Mesenteric fat pad (tissue), 1 donor: ENCODE results near the gene IRX5. TPM values are rescaled to one million over a fixed set of nuclear protein-coding genes. Genes with fewer than 3 reads are reported as not detected.
A peak's percentile ranks its signal among the peaks of the same experiment; 100 is the strongest.

ENCODE experiments used
- DNase-seq: peaks from one replicate; pipeline ENCODE4 v3.0.0-alpha.2; 2020; ENCODE audit warnings: low spot score
- long read RNA-seq: library from polyadenylated mRNA; unstranded; transcript quantifications from one replicate; pipeline ENCODE4 v2.0.0, GENCODE V29; 2020
- total RNA-seq: library from RNA; stranded (reverse); fragmentation: NEBNext Ultra II Directional; extraction: Animal tissue kit (Norgen Biotek cat#: 25700); gene quantifications from one replicate; pipeline ENCODE4 v1.2.1, GENCODE V29; 2021
- donor health status: DM: yes; HTN: yes; CAD: no.

The IRX5 gene
- total RNA-seq: not detected
- long read RNA-seq: 0 reads

DNA sequence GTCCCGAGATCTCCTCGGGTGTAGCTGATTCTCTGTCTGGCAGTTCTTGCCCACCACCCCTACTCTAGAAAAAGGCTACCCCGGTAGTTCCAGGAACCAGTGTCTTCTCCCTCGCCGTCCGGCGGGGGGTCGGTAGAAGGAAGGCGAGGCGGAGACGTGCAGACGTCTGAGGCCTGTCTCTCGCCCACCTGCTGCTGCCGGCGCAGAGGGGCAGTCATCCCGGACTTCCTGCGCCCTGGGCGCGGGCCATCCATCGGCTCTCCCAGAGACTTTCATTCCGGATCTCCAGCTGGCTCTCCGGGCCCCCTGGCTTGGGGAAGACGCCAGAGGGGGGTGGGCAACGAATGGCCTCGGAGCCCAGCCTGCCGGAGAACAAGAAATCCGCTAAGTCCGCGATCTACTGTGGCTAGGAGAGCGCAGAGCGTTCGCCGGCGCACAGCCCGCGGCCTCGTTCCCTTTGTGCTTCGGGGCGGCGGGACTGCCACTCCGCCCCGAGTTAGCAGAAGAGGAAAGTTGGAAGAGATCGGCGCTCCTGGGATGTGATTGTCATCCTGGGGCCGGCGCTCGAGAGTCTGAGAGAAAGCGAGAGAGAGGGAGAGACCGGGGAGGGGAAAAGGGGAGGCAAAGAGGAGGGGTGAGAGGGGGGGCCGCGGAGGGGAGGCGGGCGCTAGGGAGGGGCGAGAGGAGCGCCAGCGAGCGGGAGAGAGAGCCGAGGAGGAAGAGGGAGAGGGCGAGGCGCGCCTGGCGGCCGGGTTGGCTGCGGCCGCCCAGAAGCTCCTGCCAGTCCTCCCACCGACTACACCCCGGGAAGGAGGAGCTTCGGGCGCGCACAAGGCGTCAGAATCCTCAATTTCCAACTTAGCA is at the start of gene IRX5:
TSS of gene IRX5 (plus strand) at position 861 of the 864 bp plus-strand sequence. CDS start 334 bp downstream, outside the sequence.
- no peak for DNase-seq

DNA sequence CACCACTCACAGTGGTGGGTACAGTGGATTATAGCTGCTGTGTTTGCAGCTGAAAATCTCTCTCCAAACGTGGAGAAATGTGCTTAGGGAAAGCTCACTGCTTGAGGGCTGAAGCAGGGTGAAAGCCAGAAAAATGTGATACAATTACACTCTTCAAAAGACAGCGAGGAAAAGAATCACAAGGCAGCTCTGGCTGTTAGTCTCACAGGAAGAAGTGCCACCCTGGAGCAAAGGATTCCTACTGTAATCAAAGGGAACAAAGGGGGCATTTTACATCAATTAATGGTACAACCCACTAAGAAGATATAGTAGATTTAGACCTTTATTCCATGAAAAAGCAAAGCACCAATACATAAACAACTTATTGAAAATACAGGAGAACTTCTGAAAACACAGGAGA is 48.1 kb upstream of the IRX5 start:
- no peak for DNase-seq

DNA sequence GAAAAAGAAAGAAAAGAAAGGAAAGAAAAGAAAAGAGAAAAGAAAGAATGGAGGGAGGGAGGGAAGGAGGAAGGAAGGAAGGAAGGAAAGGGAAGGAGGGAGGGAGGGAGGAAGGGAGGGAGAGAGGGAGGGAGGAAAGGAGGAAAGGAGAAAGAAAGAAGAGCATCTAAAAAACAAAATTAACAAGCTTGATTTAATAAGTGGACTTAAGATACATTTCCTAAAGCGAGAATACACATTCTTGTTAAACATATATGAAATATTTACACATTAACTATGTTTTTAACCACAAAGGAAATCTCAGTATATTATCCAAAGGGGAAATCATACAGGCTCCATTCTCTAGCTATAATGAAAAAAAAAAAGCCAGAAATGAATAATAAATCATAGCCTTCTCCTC is 47.3 kb upstream of the IRX5 start:
- no peak for DNase-seq

- no peak for DNase-seq
Observed at GRCh38 chr16:54886078-54886477, 44.6 kb upstream of the IRX5 start.

- DNase-seq: no peak
Observed at GRCh38 chr16:54890381-54890780, 40.3 kb upstream of the IRX5 start.

DNA sequence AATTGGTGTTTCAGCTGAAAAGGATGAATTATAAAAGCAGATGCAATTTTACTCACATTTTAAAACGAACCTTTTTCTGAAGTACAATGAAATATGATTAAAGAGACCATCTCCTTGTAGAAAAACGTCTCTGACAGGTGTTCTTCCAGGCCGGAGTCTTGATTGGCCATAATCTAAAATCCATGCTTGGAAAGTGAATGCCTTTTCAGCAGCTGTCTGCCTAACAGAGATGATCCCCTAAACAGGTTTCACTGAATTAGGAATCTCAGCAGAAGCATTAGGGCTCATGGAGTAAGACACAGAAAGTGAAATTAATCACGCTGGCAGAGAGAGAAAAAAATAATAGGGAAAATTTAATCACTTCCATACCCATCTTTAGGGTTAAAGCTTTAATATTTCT is 39.3 kb upstream of the IRX5 start:
- DNase-seq: no peak

DNA sequence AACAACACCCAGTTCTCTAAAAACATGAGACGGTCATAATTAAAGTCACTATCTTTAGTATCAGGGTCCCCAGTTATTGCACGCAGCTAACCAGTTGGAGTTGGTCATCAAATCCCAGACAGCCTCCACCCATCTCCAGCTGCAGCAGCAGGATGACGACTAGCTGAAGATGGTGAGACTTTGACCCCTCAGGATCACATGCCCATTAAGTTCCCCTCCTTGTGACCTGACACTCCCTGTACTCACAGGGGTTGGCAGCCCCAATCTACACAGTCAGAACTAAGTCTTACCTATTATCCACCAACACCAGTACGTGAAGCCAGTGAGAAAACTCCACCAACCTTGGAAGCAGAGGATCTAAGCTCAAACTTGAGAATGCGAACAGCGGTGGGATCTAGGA is 37.7 kb upstream of the IRX5 start:
- DNase-seq: no peak

DNA sequence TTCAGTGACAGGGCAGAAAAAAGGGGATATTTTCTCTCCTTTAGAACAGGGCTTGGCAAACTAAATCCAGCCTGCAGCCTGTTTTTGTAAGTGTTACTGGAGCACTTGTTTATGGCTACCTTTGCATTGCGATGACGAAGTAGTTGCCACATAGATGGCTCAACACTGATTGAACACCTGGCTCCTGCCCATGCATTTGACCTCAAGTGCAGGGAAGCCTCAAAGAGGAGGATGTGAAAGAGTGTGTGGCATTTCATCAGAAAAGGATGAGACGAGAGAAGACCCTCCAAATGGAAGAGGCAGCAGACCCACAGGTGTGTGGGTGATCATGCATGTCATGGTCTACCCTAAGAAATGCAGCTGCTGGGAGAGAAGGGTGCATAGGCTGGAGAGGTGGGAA is 32.7 kb upstream of the IRX5 start:
- DNase-seq: no peak

- no peak for DNase-seq
Observed at GRCh38 chr16:54901606-54902005, 29.1 kb upstream of the IRX5 start.

- no peak for DNase-seq
Observed at GRCh38 chr16:54903047-54903446, 27.6 kb upstream of the IRX5 start.

DNA sequence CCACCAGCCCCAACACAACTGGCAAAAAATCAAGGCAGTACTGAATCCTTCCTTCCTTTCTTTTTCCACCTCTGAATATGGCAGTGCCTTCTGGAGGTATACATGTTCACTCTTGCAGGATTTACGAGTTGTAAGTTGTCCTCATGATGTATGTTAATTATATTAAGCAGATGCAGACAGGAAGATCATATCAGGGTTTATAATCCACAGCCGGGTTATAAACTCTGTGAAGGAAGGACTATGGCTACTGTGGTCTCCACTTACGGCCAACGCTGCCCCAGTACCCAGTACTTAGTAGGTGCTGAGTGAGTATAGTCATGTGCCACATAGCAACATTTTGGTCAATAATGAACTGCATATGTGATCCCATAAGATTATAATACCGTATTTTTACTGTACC is 19.6 kb upstream of the IRX5 start:
- DNase-seq: no peak

DNA sequence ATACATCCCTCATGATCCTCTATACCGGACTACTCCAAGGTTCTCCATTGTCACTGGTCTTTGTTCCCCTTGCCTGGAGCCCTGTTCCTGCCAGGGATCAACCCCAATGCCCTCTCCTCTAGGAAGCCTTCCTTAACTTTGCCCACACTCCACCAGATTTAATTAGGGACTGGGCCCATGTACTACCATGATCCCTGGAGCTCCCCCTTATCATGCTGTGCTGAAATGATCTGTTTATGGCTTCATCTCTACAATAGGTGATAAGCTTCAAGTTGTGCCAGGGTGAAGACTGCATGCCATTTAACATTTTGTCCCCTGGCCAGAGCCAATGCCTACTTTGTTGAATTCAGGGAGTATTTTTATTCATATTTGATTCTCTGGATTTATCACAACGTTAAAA is 17.9 kb upstream of the IRX5 start:
- DNase-seq: no peak

DNA sequence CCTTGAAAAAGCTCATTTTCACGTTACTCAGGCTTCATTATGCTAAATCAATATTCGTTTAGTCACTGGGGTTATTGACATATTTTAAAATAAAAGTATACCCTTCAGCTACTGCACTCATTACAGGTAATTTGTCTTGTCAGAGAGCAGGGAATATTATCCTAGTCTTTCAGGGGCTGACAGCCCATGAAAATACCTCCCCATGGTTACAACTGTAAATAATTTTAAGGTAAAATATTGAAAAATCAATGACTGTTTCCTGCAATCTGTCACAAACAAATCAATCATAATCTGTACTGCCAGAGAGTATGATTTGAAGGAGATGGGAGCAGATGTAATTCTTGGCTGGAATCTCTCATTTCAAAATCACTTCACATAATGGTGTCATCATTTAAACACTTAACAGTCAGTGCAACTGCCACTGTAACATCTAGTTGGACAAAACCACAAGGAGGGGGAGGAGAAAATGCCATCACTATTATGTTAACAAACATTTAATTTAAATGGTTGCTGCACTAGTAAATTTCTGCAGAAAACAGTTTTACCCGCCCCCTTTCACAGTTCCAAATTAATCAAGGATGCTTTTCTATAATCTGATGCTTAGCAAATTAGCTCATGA is 9.3 kb upstream of the IRX5 start:
- DNase-seq: no peak

DNA sequence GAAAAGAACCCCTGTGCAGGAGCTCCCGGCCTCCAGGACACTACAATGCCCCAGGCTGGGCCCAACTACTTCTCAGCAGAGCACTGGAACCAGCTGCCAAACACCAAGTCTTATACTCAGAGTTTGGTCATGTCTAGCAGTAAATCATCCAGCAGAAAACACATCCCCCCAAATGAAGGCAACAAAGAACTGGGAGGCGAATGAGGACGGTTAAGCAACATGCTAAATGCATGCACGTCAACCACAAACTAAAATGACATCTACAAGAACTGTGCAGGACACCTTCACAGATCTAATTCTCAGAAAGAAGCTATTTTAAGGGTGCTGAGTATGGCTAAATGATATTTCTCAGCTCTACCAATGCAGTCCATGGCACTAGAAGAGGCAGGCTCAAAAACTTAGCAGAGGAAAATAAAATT is 7.6 kb upstream of the IRX5 start:
- no peak for DNase-seq

DNA sequence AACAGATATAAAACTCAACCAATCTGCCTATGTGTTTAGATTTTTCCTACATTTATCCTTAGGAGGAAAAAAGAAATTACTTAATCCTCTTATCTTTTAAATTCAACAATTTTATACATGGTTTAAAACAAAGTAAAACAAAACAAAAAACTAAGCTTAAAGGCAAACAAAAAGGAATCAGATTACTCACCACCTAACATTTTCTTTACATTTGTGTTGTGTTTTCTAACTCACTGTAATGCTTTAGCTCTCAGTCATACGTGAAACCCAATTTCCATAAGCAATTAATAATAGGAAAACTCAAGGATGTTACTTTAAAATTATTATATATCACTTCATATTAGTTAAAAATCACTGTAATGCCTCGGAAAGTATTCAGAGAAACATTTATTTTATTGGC is 6.7 kb upstream of the IRX5 start:
- DNase-seq: no peak

GRCh38 chr16:54926166-54926838 is 4.4 kb upstream of the IRX5 start:
- no peak for DNase-seq

GRCh38 chr16:54927125-54928015 is 3.3 kb upstream of the IRX5 start:
- no peak for DNase-seq

GRCh38 chr16:54928016-54928356 is 2.7 kb upstream of the IRX5 start:
- DNase-seq: no peak

DNA sequence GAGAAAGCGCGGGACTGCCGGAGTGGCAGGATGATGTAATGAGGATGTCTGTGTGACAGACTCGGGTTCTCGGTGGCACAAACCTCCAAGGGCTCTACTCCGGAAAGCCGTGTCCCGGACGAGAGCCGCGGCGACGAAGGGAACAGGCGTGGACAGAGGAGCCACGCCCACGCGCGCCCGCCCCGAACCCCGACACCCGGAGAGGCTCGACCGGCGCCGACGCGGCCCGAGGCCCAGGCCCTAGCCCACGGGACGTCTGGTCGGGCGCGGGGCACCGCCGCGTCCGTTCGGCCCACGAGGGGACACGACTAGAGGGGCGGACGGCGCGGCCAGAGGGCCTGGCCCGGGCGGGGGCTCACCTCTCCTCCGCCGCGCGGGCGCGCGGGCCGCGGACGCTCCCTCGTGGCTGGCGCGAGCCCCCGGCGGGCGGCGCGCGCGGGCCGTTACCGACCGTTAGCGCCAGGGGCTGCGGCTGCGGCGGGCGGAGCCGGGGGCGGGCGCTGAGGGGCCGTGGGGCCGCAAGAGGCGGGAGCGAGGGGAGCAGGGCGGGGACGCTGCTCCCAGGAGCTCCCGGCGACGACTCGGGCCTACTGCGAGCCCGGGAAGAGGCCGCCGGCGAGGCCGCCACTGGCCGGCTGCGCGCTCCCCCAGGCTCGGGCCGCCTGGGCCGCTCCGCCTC is 2.1 kb upstream of the IRX5 start:
- DNase-seq: no peak

DNA sequence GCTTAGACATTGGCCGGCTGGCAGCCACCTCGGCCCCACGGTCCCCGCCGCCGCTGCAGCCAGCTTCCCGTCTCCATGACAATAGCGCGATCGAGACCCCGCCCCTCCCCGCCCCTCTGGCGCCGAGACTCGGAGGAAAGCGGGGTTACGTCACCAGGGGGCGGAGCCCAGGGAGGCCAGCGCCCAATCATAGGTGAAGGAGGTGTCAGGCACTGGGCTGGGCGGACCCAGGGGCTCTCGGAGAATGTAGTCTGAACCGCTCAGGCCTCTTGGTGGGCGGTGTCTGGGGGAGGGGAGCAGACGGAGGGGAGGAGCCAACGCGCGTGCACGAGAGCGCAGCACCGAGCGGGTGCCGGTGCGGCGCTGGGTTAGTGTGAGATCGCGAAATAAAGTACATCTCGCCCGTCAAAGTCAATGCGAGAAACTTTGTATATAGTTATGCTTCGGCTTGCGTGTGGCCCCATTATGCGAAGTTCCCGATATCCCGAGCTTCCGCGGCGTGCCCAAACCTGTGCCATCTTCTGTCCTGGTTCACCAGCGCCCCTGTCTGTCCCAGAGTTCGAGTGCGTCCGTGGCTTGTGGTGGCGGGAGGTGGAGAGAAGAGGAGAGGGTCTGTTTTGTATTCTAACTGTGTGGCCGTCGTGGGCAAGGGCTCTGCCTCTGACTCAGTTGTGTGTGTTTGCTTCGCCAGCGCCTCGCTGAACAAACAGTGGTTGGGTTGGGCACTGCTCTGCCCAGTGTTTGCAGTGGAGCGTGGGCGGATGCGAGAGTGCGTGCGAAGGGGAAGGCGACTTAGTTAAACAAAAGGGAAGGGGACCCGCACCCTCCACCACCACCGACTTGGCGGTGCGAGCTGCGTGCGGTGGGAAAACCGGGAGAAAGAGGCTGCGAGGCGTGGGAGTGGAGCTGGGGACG is 1.3 kb upstream of the IRX5 start:
- peak; percentile 99 for DNase-seq
